Measurements from ENCODE around the gene PAFAH1B2. TPM values are rescaled to one million over a fixed set of nuclear protein-coding genes. Genes with fewer than 3 reads are reported as not detected.
"Not testable (repeated sequence)": the region's sequence is repeated elsewhere in the genome, so short reads cannot be mapped to it uniquely, and the experiment has no call there.

PAFAH1B2 gene
- total RNA-seq, 3 donors from 2014 or later (not counting 1 experiment from before 2014, with no cell fraction given) = 46.1 to 71.0 (median 58.8) TPM

GRCh38 chr11:117134431-117134830, 9.7 kb upstream of the PAFAH1B2 start:
- H3K27me3 ChIP-seq (ENCODE audit: control insufficient read depth, insufficient read depth, low read length) = no peaks in the 10 kb centered on the region
- WGBS (ENCODE audit: insufficient coverage) = 96% methylated on average over 3 of the region's 3 CpGs
- H3K4me1 Mint-ChIP-seq = no peaks in the 10 kb centered on the region
- peaks cover 2 to 8% of the 10 kb centered on the region in 2 donors for H3K27me3 Mint-ChIP-seq (ENCODE audit: low read depth in 2 of 2)
- H3K9me3 Mint-ChIP-seq = no peaks in the 10 kb centered on the region
- intact Hi-C loops (cut with micrococcal nuclease) = no loop called here
- H3K36me3 Mint-ChIP-seq = no peaks in the 10 kb centered on the region
- no peaks in the 10 kb centered on the region for H3K4me1 ChIP-seq (ENCODE audit: control insufficient read depth, insufficient read depth, low read length)
- H3K36me3 ChIP-seq (ENCODE audit: control insufficient read depth, insufficient read depth, low read length) = no peaks in the 10 kb centered on the region
- TF ChIP-seq CTCF (IDR thresholded peaks at IDR 0.05) = no peak
- no peak overlapping the region for H3K4me3 Mint-ChIP-seq
- DNase-seq (no peak), ATAC-seq (no peak)
- no peak overlapping the region for H3K4me3 ChIP-seq (ENCODE audit: low read length)
- H3K27ac Mint-ChIP-seq = no peak overlapping the region
- no peak overlapping the region for H3K27ac ChIP-seq (ENCODE audit: low read length)
- H3K9me3 ChIP-seq (ENCODE audit: control insufficient read depth, insufficient read depth, low read length) = no peaks in the 10 kb centered on the region

- WGBS (ENCODE audit: insufficient coverage) = no CpG with 5 or more reads among the region's 4 CpGs
- ATAC-seq; H3K27ac ChIP-seq (ENCODE audit: low read length); H3K4me3 ChIP-seq (ENCODE audit: low read length); H3K36me3 Mint-ChIP-seq; H3K4me1 Mint-ChIP-seq; H3K9me3 ChIP-seq (ENCODE audit: control insufficient read depth, insufficient read depth, low read length); H3K27me3 ChIP-seq (ENCODE audit: control insufficient read depth, insufficient read depth, low read length); DNase-seq; intact Hi-C loops (cut with micrococcal nuclease); H3K4me1 ChIP-seq (ENCODE audit: control insufficient read depth, insufficient read depth, low read length); H3K27ac Mint-ChIP-seq; H3K9me3 Mint-ChIP-seq; H3K4me3 Mint-ChIP-seq; H3K36me3 ChIP-seq (ENCODE audit: control insufficient read depth, insufficient read depth, low read length): not testable (repeated sequence)
- peaks cover 8 to 13% of the 10 kb centered on the region in 2 donors for H3K27me3 Mint-ChIP-seq (ENCODE audit: low read depth in 2 of 2)
Observed at GRCh38 chr11:117134979-117135378, 9.1 kb upstream of the PAFAH1B2 start.

- ATAC-seq; H3K36me3 Mint-ChIP-seq; intact Hi-C loops (cut with micrococcal nuclease); H3K27me3 ChIP-seq (ENCODE audit: control insufficient read depth, insufficient read depth, low read length); H3K27ac ChIP-seq (ENCODE audit: low read length); H3K4me3 Mint-ChIP-seq; H3K27ac Mint-ChIP-seq; H3K4me1 ChIP-seq (ENCODE audit: control insufficient read depth, insufficient read depth, low read length); H3K9me3 Mint-ChIP-seq; H3K36me3 ChIP-seq (ENCODE audit: control insufficient read depth, insufficient read depth, low read length); H3K4me1 Mint-ChIP-seq; DNase-seq; H3K9me3 ChIP-seq (ENCODE audit: control insufficient read depth, insufficient read depth, low read length); H3K4me3 ChIP-seq (ENCODE audit: low read length): not testable (repeated sequence)
- no CpG with 5 or more reads among the region's 15 CpGs for WGBS (ENCODE audit: insufficient coverage)
- peaks cover 20 to 30% of the 10 kb centered on the region in 2 donors for H3K27me3 Mint-ChIP-seq (ENCODE audit: low read depth in 2 of 2)
Observed at GRCh38 chr11:117137223-117138086, 6.6 kb upstream of the PAFAH1B2 start.

GRCh38 chr11:117143390-117143789, 697 bp upstream of the PAFAH1B2 start:
- DNase-seq (peak in 1 of 2 donors; percentile 58), ATAC-seq (peak; percentile 30 to 57 (median 41))
- Histone ChIP-seq H3K27me3 (ENCODE audit: control insufficient read depth, insufficient read depth, low read length) (no peaks in the 10 kb centered on the region), H3K36me3 (ENCODE audit: control insufficient read depth, insufficient read depth, low read length) (peaks cover 10% of the 10 kb centered on the region), H3K27ac (ENCODE audit: low read length) (peak overlapping the region; percentile 74), H3K4me1 (ENCODE audit: control insufficient read depth, insufficient read depth, low read length) (peaks cover 24% of the 10 kb centered on the region), H3K9me3 (ENCODE audit: control insufficient read depth, insufficient read depth, low read length) (no peaks in the 10 kb centered on the region), H3K4me3 (ENCODE audit: low read length) (peak overlapping the region; percentile 74)
- intact Hi-C loops (cut with micrococcal nuclease) = no loop called here
- 12% methylated on average over 5 of the region's 5 CpGs for WGBS (ENCODE audit: insufficient coverage)
- Mint-ChIP-seq H3K9me3 (no peaks in the 10 kb centered on the region), H3K4me1 (peaks cover 32 to 36% of the 10 kb centered on the region in 2 donors), H3K4me3 (peak overlapping the region; percentile 100), H3K36me3 (peaks cover 6% of the 10 kb centered on the region), H3K27me3 (ENCODE audit: low read depth in 2 of 2) (peaks cover 12 to 30% of the 10 kb centered on the region in 2 donors), H3K27ac (peak overlapping the region; percentile 89 to 93)
- no peak for TF ChIP-seq CTCF (IDR thresholded peaks at IDR 0.05)

All from natural killer cell (primary cell).